22Rv1 (cell line): ENCODE results near the gene PLA2G4C.
"Not testable (repeated sequence)": the region's sequence is repeated elsewhere in the genome, so short reads cannot be mapped to it uniquely, and the experiment has no call there.

Experiments
- H3K27ac ChIP-seq: fragments of 450-650 bp; 2 replicates; pipeline ENCODE4 v1.5.1; 2017
- ZFX ChIP-seq: fragments of 450-650 bp; IDR thresholded peaks from 2 replicates; pipeline ENCODE4 v1.6.1; 2017; ENCODE audit warnings: antibody characterized with exemption, borderline replicate concordance
- TF ChIP-seq, protein P1 (sequence below): fragments of 450-650 bp; IDR thresholded peaks from 2 replicates; pipeline ENCODE4 v1.5.1; 2017; ENCODE audit warnings: mild to moderate bottlenecking

Gene PLA2G4C

DNA sequence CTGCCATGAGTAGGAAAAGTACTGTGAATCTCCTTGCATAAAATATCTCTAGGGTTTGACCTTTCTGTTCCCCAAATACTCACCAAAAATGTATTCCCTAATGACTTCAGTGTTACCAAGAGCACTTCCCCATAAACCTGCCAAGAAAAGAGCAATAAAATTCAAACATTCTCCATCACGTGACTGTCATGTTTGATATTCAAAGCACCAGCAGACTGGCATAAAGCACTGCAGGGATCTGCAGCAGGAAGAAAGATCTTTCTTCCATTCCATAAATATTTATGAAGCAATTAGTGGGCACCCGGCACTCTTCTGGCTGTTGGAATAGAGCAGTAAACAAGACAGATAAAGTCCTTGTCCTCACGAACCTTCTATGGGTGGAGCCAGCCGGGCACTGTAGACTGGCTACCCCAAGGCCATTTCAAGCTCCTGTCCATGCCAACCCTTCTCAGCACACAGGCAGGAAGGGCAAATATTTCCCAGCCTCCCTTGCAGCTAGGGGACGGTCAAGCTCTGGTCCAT lies 20.3 kb downstream of the PLA2G4C start:
- TF ChIP-seq ZFX, result no peak
- TF ChIP-seq, protein P1, sequence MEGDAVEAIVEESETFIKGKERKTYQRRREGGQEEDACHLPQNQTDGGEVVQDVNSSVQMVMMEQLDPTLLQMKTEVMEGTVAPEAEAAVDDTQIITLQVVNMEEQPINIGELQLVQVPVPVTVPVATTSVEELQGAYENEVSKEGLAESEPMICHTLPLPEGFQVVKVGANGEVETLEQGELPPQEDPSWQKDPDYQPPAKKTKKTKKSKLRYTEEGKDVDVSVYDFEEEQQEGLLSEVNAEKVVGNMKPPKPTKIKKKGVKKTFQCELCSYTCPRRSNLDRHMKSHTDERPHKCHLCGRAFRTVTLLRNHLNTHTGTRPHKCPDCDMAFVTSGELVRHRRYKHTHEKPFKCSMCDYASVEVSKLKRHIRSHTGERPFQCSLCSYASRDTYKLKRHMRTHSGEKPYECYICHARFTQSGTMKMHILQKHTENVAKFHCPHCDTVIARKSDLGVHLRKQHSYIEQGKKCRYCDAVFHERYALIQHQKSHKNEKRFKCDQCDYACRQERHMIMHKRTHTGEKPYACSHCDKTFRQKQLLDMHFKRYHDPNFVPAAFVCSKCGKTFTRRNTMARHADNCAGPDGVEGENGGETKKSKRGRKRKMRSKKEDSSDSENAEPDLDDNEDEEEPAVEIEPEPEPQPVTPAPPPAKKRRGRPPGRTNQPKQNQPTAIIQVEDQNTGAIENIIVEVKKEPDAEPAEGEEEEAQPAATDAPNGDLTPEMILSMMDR, result no peak
- H3K27ac ChIP-seq, result no peak overlapping the region

DNA sequence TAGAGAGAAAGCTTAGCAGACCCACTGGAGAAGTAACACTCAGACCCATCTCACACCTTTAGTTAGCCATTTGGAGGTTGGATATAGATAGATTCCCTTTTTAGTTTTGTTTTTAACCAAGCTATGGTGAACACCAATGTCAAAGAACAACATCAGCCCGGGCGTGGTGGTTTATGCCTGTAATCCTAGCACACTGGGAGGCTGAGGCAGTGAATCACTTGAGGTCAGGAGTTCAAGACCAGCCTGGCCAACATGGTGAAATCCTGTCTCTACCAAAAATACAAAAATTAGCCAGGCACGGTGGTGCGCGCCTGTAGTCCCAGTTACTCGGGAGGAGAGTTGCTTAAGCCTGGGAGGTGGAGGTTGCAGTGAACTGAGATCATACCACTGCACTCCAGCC lies 21.6 kb downstream of the PLA2G4C start:
- H3K27ac ChIP-seq, result not testable (repeated sequence)

DNA sequence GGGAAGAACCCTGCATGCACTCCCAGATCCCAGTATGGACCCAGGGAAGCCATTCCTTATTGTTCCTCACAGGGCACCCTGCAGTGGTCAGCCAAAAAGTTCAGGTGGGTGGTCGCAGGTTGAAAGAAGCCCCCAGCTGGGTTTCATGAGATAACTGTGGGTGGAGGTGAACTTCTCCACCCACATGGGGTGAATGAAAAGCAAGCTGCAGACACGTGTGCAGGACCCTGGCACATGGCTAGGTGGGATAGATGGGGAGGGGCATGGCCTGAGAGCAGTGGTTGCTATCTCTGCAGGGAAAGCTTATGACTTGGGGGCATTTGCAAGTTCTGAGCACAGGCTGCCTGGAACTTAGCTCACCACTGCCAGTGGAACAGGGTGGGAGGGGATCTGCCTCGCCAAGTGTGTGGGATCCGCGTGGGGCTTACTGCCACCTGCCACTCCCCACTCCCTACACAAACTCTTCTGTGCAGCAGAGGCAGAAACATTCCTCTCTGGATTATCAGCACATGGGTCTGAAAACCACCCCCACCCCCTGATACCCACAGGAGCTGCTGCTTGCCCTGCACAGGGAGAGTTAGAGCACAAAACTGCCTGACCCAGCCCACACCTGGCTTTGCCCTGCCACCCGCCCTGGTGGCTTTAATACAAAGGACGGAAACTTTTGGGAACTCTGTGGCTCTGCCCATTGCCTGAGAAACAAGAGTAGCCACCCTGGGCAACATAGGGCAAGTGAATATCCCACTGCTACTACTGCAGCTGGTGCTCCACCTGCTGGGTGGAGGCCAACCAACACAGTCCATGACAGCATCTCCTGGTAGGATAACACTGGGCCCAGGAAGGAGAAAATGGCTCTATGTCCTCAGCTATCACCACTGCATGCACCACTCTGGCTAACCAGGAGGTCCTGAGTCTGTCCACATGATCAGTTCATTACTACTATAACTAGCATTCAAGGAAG lies 24.4 kb downstream of the PLA2G4C start:
- no peak overlapping the region for H3K27ac ChIP-seq
- TF ChIP-seq ZFX, result no peak
- TF ChIP-seq, protein P1, result peak; percentile 39

DNA sequence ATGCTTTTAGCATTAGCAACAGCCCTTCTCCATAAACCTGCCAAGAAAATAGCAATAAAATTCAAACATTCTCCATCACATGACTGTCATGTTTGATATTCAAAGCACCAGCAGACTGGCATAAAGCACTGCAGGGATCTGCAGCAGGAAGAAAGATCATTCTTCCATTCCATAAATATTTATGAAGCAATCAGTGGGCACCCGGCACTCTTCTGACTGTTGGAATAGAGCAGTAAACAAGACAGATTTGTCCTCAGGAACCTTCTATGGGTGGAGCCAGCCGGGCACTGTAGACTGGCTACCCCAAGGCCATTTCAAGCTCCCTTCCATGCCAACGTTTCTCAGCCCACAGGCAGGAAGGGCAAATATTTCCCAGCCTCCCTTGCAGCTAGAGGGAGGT lies 25.5 kb downstream of the PLA2G4C start:
- no peak for TF ChIP-seq ZFX
- TF ChIP-seq, protein P1, result no peak
- H3K27ac ChIP-seq, result no peak overlapping the region

DNA sequence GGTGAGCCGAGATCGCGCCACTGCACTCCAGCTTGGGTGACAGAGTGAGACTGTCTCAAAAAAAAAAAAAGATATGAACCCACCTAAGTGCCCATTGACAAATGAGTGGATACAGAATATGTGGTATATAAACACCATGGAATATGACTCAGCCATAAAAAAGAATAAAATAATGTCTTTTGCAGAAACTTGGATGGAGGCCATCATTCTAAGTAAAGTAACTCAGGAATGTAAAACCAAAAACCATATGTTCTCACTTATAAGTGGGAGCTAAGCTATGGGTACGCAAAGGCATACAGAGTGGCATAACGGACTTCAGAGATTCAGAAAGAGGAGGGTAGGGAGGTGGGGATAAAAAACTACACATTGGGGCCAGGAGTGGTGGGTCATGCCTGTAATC lies 29.5 kb downstream of the PLA2G4C start:
- no peak overlapping the region for H3K27ac ChIP-seq
- TF ChIP-seq, protein P1, result no peak
- no peak for TF ChIP-seq ZFX

DNA sequence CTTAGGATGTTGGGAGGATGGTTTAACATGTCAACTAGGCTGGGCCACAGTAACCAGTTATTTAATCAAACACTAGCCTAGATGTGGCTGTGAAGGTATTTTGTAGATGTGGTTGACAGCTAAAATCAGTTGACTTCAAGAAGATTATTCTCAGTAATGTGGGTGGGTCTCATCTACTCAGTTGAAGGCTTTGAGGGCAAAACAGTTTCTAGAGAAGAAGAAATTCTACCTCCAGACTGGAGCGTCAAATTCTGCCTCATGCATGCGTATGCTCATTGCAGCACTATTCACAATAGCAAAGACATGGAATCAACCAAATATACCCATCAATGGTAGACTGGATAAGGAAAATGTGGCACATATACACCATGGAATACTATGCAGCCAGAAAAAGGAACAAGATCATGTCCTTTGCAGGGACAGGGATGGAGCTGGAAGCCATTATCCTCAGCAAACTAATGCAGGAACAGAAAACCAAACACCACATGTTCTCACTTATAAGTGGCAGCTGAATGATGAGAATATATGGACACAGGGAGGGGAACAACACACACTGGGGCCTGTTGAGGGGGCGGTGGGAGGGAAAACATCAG lies 40.3 kb downstream of the PLA2G4C start:
- H3K27ac ChIP-seq, result not testable (repeated sequence)

DNA sequence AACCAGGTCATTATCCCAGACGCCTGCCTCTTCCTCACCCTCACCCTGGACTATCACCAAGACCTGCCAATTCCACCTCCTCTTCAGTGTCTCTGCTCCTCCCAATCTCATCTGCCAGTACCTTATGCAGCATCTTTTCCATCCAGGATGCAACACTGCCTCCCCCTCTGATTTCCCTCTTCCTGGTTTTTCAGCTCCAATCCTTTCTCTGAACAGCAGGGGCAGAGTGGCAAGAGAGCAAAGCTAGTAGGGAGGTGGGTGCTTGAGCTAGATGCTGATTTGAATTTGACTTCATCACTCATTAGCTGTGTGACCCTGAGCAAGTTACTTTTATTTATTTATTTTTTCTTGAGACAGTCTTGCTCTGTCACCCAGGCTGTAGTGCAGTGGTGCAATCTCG lies 41.2 kb downstream of the PLA2G4C start:
- TF ChIP-seq, protein P1, result no peak
- H3K27ac ChIP-seq, result no peak overlapping the region

DNA sequence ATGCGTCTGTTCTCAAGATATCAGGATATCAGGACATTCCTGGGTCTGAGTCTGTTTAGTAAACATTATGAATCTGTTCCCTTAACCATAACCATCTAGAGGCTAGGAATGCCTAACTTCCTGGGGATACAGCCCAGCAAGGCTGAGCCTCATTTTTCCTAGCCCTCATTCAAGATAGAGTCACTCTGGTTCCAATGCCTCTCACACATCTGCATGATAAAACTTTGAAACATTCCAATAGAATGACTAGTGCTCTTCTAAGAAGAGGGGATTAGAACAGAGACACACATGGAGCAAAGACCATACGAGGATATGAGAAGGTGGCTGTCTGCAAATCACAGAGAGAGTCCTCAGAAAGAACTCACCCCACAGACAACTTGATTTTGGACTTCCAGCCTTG lies 46.1 kb downstream of the PLA2G4C start:
- H3K27ac ChIP-seq, result no peak overlapping the region
- TF ChIP-seq, protein P1, result no peak
- TF ChIP-seq ZFX, result no peak
